HG02588 (cell line): ENCODE results near the gene XG.

Experiments used
- ATAC-seq: cut with Tn5 transposase; IDR thresholded peaks from one replicate; pipeline ENCODE4 v1.9.1; 2021; ENCODE audit warnings: mild to moderate bottlenecking, moderate library complexity; ENCODE audit not compliant: unreplicated experiment

The XG gene

DNA sequence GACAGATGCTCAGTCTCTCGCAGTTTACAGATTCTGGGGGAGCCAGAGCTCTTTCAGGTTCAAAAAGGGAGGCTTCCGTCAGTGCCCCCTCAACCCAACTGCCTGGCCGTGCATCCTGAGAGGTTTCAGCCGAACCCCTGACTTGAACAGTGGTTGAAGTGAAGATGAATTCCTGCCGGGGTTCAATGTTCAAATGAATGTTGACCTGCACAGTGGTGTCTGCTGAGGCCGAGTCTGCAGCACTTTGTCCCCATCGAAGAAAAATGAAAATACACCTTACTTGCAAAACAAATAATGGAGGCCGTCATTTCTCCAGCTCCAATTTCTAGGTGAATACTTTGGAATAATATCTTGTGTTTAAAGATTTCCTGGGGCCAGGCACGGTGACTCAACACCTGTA is 110.6 kb downstream of the XG start:
- ATAC-seq, result no peak

DNA sequence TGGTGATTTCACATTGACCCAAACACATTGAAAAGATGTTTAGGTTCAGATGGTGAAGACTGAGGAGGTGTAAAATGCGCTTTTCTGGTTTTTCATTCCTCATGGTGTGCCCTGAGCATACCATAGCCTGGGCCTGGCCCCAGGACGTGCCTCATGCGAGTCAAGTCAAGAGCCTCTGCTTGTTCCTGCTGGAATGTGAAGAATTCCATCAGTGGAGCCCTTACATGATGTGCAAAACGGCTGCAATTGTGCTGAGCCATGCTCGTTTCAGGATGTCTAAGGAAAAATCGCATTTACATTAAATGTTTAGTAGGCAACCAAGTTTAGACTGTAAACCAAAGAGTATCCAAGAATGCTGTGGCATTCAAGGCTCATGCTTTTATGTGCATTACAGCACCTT is 111.8 kb downstream of the XG start:
- no peak for ATAC-seq
